Fibroblast of lung (primary cell): ENCODE data around the gene ZNF423. TPM values are rescaled to one million over a fixed set of nuclear protein-coding genes. Genes with fewer than 3 reads are reported as not detected.

ENCODE experiments used
- DNase-seq, 2 donors: peaks; one replicate each; pipeline versions ENCODE4 v3.0.0 to v3.0.0-alpha.2; 2010; ENCODE audit warnings: low read depth in 2 of 2
- H2AFZ ChIP-seq: 2 replicates; pipeline ENCODE4 v1.5.1; 2012; ENCODE audit warnings: low read length, control low read depth, inconsistent platforms
- H3K27ac ChIP-seq: 2 replicates; pipeline ENCODE4 v1.5.1; 2011; ENCODE audit warnings: low read length, control low read depth; ENCODE audit not compliant: insufficient read depth
- H3K27me3 ChIP-seq: 2 replicates; pipeline ENCODE4 v1.5.1; 2011; ENCODE audit warnings: mild to moderate bottlenecking, low read length; ENCODE audit not compliant: control insufficient read depth, insufficient read depth
- H3K36me3 ChIP-seq: 2 replicates; pipeline ENCODE4 v1.5.1; 2011; ENCODE audit warnings: low read length; ENCODE audit not compliant: control insufficient read depth, insufficient read depth
- H3K4me1 ChIP-seq: 2 replicates; pipeline ENCODE4 v1.5.1; 2011; ENCODE audit warnings: low read length; ENCODE audit not compliant: control insufficient read depth, insufficient read depth; ENCODE audit errors: extremely low read depth
- H3K4me2 ChIP-seq: 2 replicates; pipeline ENCODE4 v1.5.1; 2011; ENCODE audit warnings: low read length, control low read depth; ENCODE audit not compliant: insufficient read depth; ENCODE audit errors: extremely low read depth
- H3K4me3 ChIP-seq, 4 experiments: fragments of 200-600 bp in 1 of 4; sonication (generic) in 1 of 4; replicated peaks in 1 of 4; 2 replicates each; pipeline ENCODE4 v1.5.1; 2011 to 2016; ENCODE audit warnings: low read length in 4 of 4, low read depth in 3 of 4, mild to moderate bottlenecking in 3 of 4, control low read depth in 2 of 4, inconsistent platforms in 1 of 4, mixed read lengths in 1 of 4; ENCODE audit not compliant: insufficient read depth in 1 of 4; ENCODE audit errors: control extremely low read depth in 1 of 4
- H3K79me2 ChIP-seq: 2 replicates; pipeline ENCODE4 v1.5.1; 2012; ENCODE audit warnings: mild to moderate bottlenecking, low read length, inconsistent platforms; ENCODE audit not compliant: control insufficient read depth, insufficient read depth
- H3K9ac ChIP-seq: 2 replicates; pipeline ENCODE4 v1.5.1; 2011; ENCODE audit warnings: mild to moderate bottlenecking, low read length, control low read depth; ENCODE audit not compliant: insufficient read depth
- H3K9me3 ChIP-seq: 2 replicates; pipeline ENCODE4 v1.5.1; 2012; ENCODE audit warnings: low read depth, low read length; ENCODE audit not compliant: control insufficient read depth, insufficient read depth
- H4K20me1 ChIP-seq: 2 replicates; pipeline ENCODE4 v1.5.1; 2011; ENCODE audit warnings: low read length; ENCODE audit not compliant: control insufficient read depth, insufficient read depth; ENCODE audit errors: extremely low read depth
- EZH2 ChIP-seq: IDR thresholded peaks from 2 replicates; pipeline ENCODE4 v1.5.1; 2012; ENCODE audit warnings: low read length, control low read depth, mild to moderate bottlenecking; ENCODE audit errors: missing control alignments
- polyA plus RNA-seq, 2 donors: library from polyadenylated mRNA; depleted of rRNA in 1 of 2; stranded (reverse) in 1 of 2; unstranded in 1 of 2; fragments of >200 nt; gene quantifications; 2 replicates each; pipeline ENCODE4 v1.2.1, GENCODE V29; 2011 to 2012; ENCODE audit warnings: missing spikeins in 1 of 2
- total RNA-seq: library from RNA; depleted of rRNA; stranded (reverse); fragments of >200 nt; gene quantifications from 2 replicates; pipeline ENCODE4 v1.2.1, GENCODE V29; 2014
- TF ChIP-seq, protein P1 (sequence below), 2 donors: IDR thresholded peaks in 1 of 2; conservative IDR thresholded peaks in 1 of 2; 1 replicate in 1 of 2; 2 replicates in 1 of 2; pipeline ENCODE4 v1.5.1; 2011 to 2012; ENCODE audit warnings: low read length in 2 of 2, control low read depth in 1 of 2, inconsistent platforms in 1 of 2, low read depth in 1 of 2, mild to moderate bottlenecking in 1 of 2

The ZNF423 gene
- total and polyA plus RNA-seq, 2 donors (not counting 1 experiment from before 2014, with no cell fraction given), result 0.07 to 0.17 TPM

GRCh38 chr16:49615576-49615975 is 240.3 kb downstream of the ZNF423 start:
- Histone ChIP-seq H3K36me3 (no peaks in the 10 kb centered on the region), H4K20me1 (no peaks in the 10 kb centered on the region), H3K27ac (no peak overlapping the region), H3K4me3 (no peak overlapping the region), H3K9ac (no peak overlapping the region), H3K4me2 (no peak overlapping the region), H3K4me1 (peaks cover 6% of the 10 kb centered on the region), H3K79me2 (no peaks in the 10 kb centered on the region), H3K27me3 (no peaks in the 10 kb centered on the region), H3K9me3 (no peaks in the 10 kb centered on the region), H2AFZ (no peak overlapping the region)
- TF ChIP-seq, protein P1, sequence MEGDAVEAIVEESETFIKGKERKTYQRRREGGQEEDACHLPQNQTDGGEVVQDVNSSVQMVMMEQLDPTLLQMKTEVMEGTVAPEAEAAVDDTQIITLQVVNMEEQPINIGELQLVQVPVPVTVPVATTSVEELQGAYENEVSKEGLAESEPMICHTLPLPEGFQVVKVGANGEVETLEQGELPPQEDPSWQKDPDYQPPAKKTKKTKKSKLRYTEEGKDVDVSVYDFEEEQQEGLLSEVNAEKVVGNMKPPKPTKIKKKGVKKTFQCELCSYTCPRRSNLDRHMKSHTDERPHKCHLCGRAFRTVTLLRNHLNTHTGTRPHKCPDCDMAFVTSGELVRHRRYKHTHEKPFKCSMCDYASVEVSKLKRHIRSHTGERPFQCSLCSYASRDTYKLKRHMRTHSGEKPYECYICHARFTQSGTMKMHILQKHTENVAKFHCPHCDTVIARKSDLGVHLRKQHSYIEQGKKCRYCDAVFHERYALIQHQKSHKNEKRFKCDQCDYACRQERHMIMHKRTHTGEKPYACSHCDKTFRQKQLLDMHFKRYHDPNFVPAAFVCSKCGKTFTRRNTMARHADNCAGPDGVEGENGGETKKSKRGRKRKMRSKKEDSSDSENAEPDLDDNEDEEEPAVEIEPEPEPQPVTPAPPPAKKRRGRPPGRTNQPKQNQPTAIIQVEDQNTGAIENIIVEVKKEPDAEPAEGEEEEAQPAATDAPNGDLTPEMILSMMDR (conservative IDR thresholded peaks at IDR 0.05 in 1 of 2, IDR thresholded peaks at IDR 0.05 in 1 of 2; ENCODE audit: low read depth in 1 of 2, low read length in 2 of 2), result no peak
- no peak for TF ChIP-seq EZH2
- DNase-seq, result no peak

- Histone ChIP-seq H3K4me3 (no peak overlapping the region), H3K79me2 (no peaks in the 10 kb centered on the region), H3K27me3 (no peaks in the 10 kb centered on the region), H3K27ac (no peak overlapping the region), H3K4me1 (no peaks in the 10 kb centered on the region), H3K4me2 (no peak overlapping the region), H3K9me3 (no peaks in the 10 kb centered on the region), H2AFZ (no peak overlapping the region), H3K36me3 (no peaks in the 10 kb centered on the region), H3K9ac (no peak overlapping the region), H4K20me1 (no peaks in the 10 kb centered on the region)
- DNase-seq, result no peak
- no peak for TF ChIP-seq EZH2
- TF ChIP-seq, protein P1 (conservative IDR thresholded peaks at IDR 0.05 in 1 of 2, IDR thresholded peaks at IDR 0.05 in 1 of 2; ENCODE audit: low read depth in 1 of 2, low read length in 2 of 2), result no peak
Measured at GRCh38 chr16:49610983-49611382, 244.9 kb downstream of the ZNF423 start.

- Histone ChIP-seq H3K79me2 (no peaks in the 10 kb centered on the region), H3K27ac (no peak overlapping the region), H3K4me2 (no peak overlapping the region), H3K36me3 (no peaks in the 10 kb centered on the region), H3K4me3 (no peak overlapping the region), H2AFZ (no peak overlapping the region), H4K20me1 (no peaks in the 10 kb centered on the region), H3K4me1 (no peaks in the 10 kb centered on the region), H3K9ac (no peak overlapping the region), H3K27me3 (no peaks in the 10 kb centered on the region), H3K9me3 (no peaks in the 10 kb centered on the region)
- DNase-seq, result peak; percentile 73 to 75
- TF ChIP-seq EZH2, result no peak
- TF ChIP-seq, protein P1 (conservative IDR thresholded peaks at IDR 0.05 in 1 of 2, IDR thresholded peaks at IDR 0.05 in 1 of 2; ENCODE audit: low read depth in 1 of 2, low read length in 2 of 2), result peak; percentile 64 to 88
Measured at GRCh38 chr16:49608779-49609178, 247.1 kb downstream of the ZNF423 start.
